ENCODE data around the gene KCNQ1.

DNA sequence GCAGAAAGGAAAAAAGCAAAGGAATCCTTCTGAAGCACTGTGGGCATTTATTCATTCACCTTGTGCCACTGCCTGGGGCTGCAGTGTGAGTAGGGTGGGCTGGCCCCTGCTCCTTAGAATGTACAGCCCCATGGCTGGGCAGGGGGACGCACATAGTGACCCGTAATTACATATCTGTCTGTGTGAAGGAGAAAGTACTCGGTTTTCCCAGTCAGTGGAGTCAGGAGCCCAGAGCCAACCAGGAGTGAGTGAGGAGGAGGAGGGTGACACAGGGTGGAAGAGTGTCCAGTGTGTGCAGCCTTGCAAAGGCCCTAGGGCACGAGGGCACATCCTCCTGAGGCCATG is 348.9 kb downstream of the KCNQ1 start:
- TF ChIP-seq, protein P1, sequence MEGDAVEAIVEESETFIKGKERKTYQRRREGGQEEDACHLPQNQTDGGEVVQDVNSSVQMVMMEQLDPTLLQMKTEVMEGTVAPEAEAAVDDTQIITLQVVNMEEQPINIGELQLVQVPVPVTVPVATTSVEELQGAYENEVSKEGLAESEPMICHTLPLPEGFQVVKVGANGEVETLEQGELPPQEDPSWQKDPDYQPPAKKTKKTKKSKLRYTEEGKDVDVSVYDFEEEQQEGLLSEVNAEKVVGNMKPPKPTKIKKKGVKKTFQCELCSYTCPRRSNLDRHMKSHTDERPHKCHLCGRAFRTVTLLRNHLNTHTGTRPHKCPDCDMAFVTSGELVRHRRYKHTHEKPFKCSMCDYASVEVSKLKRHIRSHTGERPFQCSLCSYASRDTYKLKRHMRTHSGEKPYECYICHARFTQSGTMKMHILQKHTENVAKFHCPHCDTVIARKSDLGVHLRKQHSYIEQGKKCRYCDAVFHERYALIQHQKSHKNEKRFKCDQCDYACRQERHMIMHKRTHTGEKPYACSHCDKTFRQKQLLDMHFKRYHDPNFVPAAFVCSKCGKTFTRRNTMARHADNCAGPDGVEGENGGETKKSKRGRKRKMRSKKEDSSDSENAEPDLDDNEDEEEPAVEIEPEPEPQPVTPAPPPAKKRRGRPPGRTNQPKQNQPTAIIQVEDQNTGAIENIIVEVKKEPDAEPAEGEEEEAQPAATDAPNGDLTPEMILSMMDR (conservative IDR thresholded peaks at IDR 0.05 in 1 of 2, IDR thresholded peaks at IDR 0.05 in 1 of 2; ENCODE audit: low read depth in 1 of 2, low read length in 2 of 2), result no peak
- no peak for TF ChIP-seq EZH2 (IDR thresholded peaks at IDR 0.05; ENCODE audit: low read length, missing control alignments)

Measured in fibroblast of lung (primary cell).